HG03558 (cell line): ENCODE measurements around the gene PWWP2B.
"Not testable (repeated sequence)": the region's sequence is repeated elsewhere in the genome, so short reads cannot be mapped to it uniquely, and the experiment has no call there.

Experiments
- ATAC-seq: cut with Tn5 transposase; IDR thresholded peaks from one replicate; pipeline ENCODE4 v1.9.1; 2021; ENCODE audit warnings: moderate number of reproducible peaks; ENCODE audit not compliant: unreplicated experiment; ENCODE audit errors: extremely low read depth

PWWP2B gene

DNA sequence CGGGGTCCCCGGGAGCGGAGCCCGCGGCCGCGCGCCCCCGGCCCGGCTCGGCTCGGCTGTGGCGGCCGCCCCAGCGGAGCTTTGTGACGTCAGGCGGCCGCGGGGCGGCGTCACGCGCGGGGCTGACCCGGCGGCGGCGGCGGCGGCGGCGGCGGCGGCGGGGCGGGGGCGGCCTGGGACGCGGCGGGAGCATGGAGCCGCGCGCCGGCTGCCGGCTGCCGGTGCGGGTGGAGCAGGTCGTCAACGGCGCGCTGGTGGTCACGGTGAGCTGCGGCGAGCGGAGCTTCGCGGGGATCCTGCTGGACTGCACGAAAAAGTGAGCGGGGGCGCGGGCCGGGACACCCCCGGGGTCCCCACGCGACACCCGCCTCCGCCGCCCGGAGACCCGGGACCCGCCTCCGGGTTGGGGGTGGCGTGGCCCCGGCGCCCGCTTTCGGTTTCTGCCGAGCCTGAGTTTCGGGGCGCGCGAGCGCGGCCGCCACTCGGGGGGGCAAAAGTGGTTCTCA lies at the start of gene PWWP2B:
Gene PWWP2B (plus strand): TSS at position 165 of the 506 bp plus-strand sequence. CDS start 27 bp downstream, at position 192.
- ATAC-seq: no peak

DNA sequence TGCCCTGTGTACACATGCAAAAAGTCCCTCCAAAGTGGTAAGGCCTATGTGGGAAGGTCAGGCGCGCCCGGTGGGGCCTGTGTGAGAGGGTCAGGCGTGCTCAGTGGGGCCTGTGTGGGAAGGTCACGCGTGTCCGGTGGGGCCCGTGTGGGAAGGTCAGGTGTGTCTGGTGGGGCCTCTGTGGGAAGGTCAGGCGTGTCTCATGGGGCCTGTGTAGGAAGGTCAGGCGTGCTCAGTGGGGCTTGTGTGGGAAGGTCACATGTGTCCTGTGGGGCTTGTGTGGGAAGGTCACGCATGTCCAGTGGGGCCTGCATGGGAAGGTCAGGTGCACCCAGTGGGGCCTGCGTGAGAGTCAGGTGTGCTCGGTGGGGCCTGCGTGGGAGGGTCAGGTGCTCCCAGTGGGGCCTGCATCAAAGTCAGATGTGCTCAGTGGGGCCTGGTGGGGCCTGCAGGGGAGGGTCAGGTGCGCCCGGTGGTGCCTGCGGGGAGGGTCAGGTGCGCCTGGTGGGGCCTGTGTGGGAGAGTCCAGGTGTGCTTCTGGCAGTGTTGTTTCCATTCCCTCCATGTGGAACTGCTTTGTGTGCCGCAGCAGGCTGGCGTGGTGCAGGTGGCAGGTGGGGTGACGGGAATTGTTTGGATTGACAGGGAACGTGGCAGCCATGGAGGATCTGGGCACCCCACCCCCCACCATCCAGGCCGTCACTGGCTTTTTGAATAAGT lies 49.6 kb upstream of the PWWP2B start:
- no peak for ATAC-seq

DNA sequence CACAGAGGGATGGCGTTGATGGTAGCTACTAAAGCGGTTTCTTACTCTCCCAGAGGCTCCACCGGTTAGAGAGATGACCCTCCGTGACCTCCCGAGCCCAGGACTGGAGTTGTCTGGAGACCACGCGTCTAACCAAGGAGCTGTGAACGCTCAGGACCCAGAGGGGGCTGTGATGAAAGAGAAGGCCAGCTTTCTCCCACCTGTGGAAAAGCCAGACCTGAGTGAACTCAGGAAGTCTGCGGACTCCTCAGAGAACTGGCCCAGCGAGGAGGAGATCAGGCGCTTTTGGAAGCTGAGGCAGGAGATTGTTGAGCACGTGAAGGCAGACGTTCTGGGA lies 49.1 kb upstream of the PWWP2B start:
- no peak for ATAC-seq

DNA sequence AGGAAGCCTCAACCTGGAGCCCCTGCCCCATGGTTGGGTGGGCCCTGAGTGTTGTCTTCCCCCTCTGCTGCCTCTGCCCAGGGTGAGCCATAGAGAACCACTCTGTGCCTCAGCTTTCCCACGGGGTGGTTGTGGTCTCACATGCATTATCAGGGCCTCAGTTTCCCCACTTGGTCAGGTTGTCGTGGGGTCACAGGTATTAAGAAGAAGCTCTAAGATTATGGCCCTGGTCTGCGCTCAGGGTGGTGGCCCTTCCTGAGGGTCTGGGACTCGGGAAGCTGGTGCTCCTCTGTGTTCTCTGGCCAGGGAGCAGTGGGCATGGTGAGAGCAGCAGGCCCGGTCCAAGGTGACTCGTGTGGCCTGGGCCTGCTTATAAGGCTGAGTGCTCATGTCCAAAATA lies 47.2 kb upstream of the PWWP2B start:
- ATAC-seq: no peak

DNA sequence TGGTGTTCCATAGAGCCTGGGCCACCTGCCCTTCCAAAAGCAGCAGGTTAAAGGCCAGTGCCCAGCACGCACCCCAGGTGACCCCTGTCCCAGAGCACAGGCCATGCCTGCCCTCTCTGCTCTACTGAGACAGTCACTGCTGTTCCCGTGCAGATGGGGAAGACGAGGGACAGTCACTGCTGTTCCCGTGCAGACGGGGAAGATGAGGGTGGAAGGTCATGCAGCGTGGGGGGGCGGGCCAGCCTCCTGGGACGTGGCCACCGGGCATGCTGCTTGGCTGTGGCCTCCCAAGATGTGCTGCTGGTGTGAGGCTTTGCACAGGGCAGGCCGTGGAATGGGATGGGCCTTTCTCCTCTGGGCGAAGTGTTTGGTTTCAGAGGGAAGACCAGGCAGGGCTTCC lies 46.6 kb upstream of the PWWP2B start:
- ATAC-seq: no peak

DNA sequence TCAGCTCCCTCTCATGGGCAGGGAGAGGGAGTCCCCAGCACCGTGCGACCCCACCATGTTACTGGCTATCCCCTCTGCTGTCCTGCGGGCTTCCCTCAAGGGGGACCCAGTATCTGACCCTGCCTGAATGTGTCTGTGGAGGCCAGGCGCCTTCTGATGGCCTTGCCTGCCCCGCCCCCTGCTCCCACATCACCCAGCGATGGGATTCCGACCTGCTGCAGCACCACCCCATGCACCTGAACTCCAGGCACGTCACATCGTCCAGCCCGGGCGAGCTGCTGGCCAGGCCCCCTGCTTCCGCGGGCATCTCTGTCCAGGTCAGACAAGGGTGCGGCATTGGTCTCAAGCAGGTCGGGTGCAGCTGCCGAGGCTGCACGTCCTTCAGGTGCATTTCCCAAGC lies 46.1 kb upstream of the PWWP2B start:
- no peak for ATAC-seq

DNA sequence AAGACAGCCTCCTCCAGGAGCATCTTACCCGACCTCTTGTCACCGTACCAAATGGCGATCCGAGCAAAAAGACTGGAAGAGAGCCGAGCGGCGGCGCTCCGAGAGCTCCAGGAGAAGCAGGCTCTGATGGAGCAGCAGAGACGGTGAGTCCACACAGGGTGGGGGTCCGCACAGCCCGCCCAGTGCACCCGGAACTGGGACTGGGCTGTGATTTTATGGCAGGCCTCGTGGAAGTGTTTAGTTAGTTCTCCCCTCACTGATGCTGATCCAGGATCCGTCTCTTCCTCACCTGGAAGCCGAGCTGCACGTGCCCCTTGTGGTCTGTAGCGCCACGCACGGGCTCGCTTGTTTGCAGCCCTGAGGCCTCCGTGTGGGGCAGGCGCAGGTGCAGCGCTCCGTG lies 45.4 kb upstream of the PWWP2B start:
- ATAC-seq: no peak

DNA sequence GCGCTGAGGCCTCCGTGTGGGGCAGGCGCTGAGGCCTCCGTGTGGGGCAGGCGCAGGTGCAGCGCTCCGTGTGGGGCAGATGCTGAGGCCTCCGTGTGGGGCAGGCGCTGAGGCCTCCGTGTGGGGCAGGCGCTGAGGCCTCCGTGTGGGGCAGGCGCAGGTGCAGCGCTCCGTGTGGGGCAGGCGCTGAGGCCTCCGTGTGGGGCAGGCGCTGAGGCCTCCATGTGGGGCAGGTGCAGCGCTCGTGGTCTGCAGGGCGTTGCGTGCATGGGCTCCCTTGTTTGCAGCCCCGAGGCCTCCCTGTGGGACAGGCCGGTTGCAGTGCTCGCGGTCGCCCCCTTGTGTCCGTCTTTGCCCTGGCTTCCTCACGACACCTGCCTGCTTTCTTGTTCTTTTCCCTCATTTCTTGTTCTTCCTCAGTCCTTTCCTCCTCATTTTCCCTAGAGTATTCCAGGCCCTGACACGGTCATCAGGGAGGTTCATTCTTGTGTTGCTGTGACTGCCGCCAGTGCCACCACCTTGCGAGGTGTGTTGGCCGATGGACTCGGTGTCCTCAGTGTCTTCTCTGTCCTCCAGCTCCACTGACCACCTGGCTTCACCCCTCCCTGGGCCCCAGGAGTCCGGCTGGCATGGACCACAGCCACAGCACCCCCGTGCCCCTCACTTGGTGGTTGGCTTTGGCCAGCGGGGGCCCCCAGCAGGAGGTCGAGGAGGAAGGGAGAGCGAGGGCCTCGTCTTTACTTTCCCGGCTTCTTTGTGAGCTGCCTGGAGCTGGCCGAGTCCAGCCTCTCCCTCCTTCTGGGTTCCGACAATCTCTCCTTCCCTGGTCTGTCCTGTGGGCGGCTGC lies 44.3 kb upstream of the PWWP2B start:
- not testable (repeated sequence) for ATAC-seq

DNA sequence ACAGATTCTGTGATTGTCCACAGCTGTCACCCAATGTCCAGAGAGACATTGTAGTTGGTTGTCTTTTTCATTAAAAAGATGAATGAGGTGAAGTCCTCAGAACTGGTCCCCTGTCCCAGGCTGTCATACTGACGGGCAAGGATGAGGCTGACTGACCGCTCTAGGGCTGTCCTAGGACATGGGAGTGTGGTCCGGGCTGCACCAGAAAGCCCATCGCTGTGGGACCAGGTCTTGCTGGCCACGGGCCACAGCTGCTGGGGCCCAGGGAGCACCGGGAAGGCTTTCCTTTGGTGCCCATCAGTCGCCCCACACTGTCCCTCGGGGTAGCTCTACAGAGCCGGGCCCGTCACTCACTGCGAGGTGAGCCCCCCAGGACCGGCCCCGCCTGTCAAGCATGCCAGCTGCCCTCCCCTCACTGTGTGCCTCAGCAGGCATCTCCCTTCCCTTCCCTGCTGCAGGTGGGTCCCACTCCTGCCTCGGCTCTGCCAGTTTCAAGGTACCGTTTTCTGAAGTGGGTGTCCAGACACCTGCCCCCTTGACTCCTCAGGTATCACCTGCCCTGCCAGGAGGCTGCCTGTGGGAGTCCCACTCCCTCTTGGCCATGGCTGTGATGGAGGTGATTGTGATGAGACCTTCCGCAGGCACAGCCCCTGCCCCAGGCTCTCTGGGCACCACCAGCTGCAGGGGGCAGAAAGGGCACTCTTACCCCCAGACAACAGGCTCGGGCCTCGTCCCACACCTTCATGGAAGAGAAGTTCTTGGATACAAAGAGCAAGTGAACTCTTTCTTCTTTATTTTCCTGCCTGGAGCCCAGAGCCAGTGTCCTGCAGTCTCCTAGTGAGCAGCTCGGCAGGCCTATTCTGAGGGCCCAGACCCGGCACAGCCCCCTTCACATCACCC lies 43.3 kb upstream of the PWWP2B start:
- ATAC-seq: no peak

DNA sequence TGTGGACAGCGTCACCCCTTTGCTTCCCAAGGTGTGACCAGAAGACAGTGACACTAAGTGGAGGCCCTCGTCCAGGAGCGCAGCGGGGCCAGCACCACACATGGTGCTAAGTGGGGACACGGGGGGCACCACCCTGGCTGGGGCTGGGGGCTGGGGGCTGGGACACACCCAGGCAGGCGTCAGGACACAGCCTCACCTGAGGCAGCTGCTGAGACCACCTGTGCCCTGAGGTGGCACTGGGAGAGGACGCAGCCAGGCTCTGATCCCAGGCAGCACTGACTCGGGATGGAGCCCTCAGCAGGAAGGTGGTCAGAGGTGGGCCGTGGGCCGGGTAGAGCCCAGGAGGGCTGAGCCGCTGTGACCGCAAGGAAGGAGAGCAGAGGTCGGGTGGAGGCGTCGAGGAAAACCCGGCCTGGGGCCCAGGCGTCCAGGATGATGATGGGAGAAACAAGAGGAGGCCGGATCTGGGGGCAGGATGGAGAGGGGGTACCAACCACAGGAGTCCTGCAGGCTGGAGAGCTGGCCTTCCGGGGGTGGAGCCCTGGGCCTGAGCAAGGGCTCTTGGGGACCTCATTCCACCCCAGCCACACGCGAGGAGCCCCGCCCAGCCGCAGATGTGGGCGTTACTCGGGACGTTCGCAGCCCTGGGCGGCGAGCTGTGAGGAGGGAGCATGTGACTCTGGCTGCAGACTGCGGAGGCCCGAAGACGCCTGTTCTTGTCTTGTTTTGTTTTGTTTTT lies 42.5 kb upstream of the PWWP2B start:
- no peak for ATAC-seq

DNA sequence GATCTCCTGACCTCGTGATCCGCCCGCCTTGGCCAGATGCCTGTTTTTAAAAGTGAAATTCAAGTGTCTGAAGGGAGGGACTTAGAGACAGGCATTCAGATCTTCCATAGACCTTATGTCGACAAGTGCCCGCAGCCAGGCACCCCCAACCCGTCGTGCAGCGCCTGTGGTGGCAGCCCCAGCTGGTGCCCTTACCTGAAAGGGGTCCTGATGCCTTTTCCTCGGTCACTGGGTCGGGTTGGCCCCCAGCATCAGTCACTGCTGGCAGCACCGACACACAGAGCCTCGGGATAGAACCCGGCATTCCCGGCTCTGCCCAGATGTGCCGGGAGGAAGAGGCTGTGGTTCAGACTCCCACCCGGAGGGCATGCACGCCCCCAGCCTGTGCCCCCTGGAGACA lies 41.7 kb upstream of the PWWP2B start:
- no peak for ATAC-seq

DNA sequence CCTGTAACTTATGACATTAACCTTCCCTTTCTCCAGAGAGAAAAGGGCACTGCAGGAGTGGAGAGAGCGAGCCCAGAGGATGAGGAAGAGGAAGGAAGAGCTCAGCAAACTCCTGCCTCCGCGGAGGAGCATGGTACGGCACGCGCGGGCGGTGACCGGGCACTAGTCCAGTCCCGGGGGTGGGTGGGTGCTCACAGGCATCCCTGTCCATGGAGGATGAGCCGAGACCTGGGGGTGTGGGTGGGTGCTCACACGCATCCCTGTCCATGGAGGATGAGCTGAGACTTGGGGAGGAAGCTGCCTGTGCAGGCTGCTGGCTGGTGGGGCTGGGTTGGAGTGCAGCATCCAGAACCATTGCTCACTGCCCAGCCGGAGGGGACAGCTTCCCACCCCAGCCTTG lies 41.2 kb upstream of the PWWP2B start:
- no peak for ATAC-seq

DNA sequence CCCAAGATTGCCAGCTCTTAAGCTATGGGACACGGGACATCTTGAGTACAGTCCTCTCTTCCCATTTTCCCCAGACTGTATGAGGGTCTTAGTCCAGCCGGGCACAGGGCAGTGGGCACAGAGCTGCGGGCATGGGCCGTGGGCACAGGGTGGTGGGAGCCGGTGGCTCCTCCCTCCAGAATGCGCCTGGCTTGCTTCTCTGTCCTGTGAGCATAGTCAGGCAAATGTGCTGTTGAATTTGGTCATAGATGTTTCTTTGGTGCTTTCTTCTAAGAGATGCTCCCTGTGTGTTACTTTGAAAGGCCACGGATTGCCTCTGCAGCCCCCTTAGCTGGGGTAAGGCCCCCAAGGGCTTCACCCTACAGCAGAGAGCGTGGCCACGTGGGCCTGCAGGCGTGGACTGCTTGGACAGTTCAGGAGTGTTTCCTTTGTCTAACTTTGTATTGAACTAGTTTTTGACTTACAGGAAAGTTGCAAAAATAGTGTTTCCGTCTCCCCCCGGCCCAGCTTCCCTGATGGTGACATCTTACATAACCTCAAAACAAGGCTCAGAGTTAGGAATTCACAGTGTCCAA lies 40.3 kb upstream of the PWWP2B start:
- no peak for ATAC-seq

DNA sequence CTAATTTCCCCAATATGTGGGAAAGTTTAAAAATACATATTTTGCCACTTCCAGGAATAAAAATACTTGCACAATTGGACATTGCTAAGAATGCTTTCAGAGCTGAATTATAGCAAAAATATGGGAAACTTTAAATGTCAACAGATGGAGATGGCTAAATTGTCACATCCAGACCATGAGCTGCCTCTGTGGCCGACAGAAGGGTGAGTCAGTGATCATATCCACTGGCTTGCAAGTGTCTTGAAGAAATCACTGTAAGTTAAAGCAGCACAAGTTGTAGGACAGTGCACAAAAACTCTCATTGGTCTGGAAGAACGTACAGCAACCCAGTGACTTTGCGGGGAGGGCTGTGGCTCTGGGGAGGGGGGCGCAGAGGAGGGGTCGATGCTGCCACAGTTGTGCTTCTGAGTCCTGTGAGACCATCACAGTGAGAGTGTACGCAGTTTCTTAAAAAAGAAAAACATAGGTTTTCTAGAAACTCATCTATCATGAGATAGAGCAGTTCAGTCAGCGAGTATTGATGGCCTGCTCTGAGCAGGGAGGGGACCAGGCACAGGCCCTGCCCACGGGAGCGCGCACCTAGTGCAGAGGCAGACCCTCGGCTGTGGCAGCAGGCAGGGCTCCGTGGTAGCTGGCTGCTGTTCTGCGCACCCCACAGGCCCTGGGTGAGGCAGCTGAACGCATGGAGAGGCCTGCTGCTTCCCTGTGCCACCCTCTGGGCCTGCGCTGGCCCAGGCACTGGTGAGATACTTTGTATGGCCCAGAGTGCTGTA lies 39.5 kb upstream of the PWWP2B start:
- no peak for ATAC-seq

DNA sequence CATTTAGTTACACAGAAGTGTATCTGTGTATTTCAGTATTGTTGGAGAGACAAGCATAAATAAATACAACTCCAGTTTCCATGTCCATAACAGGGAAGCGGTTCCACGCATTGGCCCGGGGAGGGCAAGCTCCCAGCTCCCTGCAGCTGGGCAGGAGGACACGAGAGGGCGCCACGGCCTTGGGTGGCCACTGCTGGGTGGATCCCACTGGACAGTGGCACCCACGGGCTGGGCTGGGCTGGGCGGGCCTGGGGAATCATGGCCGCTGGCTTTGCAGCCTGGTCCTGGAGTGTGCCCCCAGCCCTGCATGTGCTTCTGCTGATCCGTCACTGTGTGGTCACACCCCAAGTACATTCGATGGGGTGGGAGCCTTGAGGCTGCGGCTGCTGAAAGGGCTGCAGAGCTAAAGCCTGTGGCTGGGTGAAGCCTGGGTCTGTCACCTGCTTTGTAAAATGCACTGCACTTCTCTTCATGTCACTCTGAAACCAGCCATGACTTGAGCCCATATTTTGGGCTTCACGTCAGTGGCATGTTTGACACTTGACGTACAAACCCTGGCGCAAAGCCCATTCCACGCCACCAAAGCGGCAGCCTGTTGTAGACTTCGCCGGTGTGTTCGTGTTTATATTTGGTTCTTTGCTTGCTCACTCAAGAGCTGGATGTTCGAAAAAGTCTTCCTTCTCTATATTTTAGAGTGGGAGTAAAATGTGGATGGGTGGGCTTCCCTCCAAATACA lies 37.5 kb upstream of the PWWP2B start:
- no peak for ATAC-seq

DNA sequence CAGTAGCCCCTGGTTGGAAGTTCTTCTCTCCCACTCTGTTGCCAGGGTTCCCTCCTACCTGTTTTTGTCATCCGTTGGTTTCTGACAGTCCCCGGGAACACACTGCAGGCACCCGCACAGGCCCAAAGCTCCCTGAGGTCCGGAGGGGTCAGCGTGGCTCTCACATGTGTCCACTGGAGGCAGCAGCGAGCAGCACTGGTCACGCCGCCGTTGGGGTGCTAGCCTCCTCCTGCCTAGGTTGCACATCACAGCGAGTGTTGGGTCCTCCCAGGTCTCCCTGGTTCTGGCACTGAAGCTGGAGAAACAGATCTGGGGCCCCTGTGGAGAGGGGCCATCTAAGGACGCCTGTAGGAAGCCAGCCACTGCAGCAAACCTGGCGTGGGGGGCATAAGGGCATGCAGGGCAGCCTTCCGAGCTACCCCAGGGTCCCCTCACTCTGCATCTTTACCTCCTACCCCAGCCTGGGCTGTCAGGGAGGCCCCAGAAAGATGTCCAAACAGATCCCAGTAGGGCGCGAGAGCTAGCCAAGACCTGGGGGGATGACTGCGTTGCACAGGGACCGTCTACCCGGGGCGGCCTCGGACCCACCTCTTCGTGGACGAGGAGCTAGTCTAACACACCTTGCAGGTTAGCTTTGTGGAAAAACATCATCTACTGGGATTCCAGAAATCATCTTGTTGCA lies 36.1 kb upstream of the PWWP2B start:
- no peak for ATAC-seq

DNA sequence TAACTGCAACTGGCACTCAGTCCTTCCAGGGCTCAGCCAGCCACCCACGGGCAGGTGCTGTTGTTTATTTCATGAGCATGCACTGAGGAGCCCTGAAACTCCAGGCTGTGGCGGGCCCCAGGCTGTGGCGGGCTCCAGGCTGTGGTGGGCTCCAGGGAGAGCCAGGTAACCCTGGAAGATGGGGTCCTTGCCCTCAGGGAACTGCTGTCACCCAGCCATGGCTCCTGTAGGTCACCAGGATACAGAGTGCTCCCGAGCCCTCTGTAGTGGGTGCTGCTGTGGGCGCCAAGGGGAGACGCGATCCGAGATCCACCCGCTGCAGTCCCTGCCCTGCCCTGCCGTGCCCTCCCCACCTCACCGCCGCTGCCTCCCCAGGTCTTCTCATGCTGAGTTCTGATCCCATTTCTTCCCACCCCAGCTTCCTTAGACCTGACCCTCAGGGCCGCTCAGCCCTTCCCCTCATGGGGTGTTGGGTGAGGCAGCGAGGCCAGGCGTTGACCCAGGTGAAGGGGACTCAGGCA lies 35.4 kb upstream of the PWWP2B start:
- ATAC-seq: no peak
